Stimulated activated CD8-positive, alpha-beta memory T cell treated with anti-CD3 and anti-CD28 coated beads, Interleukin-2, amount 100 ng/mL, for 1 hour (primary cell): ENCODE data around the gene SPDYE18.
"Not testable (repeated sequence)": the region's sequence is repeated elsewhere in the genome, so short reads cannot be mapped to it uniquely, and the experiment has no call there.

Experiments
- DNase-seq, 2 donors: peaks; one replicate each; pipeline ENCODE4 v3.0.0-alpha.2; 2020; ENCODE audit warnings: low read depth in 2 of 2

Gene SPDYE18

GRCh38 chr7:77006127-77007110, 55.9 kb downstream of the SPDYE18 start:
- not testable (repeated sequence) for DNase-seq

DNA sequence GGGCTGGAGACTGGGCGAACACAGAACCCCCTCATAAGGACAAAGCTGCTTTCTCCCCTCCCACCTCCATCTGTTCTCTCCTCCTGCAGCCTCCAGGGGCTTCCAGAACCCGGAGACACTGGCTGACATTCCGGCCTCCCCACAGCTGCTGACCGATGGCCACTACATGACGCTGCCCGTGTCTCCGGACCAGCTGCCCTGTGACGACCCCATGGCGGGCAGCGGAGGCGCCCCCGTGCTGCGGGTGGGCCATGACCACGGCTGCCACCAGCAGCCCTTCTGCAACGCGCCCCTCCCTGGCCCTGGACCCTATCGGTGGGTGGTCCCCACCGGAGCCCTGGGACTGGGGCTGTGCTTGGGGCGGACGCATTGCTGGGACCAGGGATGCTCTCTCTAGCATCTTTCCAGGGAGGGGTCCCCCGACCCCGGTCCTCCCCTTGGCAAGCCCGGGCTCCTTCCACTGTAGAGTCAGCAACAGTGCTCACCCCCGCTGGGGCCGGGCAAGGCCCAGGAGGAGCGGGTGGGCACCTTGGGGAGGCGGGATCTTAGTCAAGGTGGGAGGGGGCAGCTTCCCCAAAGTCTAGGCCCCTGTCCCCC, 56.8 kb downstream of the SPDYE18 start:
- DNase-seq = not testable (repeated sequence)

DNA sequence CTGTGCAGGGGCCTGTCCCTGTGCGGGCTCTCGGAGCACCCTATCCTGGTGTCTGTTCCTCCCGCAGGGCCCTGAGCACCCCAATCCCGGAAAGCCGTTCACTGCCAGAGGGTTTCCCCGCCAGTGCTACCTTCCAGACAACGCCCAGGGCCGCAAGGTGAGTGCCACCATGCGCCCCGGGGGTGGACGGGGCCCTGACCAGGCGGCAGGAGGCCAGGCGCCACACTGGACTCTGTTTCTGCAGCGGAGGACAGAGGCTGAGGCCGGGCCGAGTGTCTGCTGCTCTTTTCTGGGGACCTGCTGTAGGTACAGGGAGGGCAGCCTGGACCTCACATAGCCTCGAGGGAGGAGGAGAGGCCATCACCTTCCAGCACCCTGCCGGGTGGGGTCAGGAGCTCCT, 58.2 kb downstream of the SPDYE18 start:
- not testable (repeated sequence) for DNase-seq

- DNase-seq = not testable (repeated sequence)
Observed at GRCh38 chr7:77003241-77003640, 59.1 kb downstream of the SPDYE18 start.

DNA sequence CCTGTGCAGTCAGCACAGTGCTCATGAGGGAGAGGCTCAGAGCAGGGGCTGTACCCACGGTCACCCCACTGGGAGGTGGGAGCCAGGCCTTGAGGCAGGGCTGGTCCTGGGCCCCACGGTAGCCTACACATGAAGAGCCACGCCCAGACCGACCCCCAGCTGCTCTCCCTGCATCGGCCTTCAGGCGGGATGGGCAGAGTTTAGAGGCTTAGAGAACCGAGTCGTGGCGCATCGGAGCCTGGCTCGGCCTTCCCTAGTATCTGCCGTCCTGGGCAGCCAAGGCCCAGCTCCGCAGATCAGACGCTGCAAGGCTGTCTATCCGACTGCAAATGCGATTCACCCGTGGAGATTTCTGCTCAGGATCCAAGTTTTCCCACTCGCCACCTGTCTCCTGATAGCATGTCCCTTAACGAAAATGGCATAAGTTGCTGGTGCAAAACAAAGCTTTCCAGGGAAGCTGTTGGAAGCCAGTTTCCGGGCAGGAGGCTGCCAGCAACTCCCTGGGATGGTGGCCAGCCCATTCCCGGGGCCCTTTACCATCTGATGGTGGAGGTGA, 59.6 kb downstream of the SPDYE18 start:
- not testable (repeated sequence) for DNase-seq

- DNase-seq = not testable (repeated sequence)
Observed at GRCh38 chr7:77002104-77002503, 60.3 kb downstream of the SPDYE18 start.
